HEK293T (cell line): ENCODE results near the gene MOV10L1.

ENCODE experiments used
- CTCF ChIA-PET: fragments of 350-600 bp; formaldehyde crosslinking; extraction: SDS; loops from one replicate; lab custom pipeline; 2021; ENCODE audit warnings: antibody characterized with exemption, inconsistent platforms; lab: Yijun Ruan, JAX
- POLR2A ChIA-PET: fragments of 350-600 bp; formaldehyde crosslinking; extraction: SDS; loops from one replicate; lab custom pipeline; 2020; ENCODE audit warnings: antibody characterized with exemption, inconsistent platforms; lab: Yijun Ruan, JAX
- DNase-seq: peaks from one replicate; pipeline ENCODE4 v3.0.0; 2012; ENCODE audit warnings: mixed read lengths; ENCODE audit errors: extremely low spot score
- ARNT ChIP-seq: fragments of 450-650 bp; IDR thresholded peaks from 2 replicates; pipeline ENCODE4 v1.6.1; 2017; ENCODE audit warnings: mild to moderate bottlenecking
- BHLHE40 ChIP-seq: fragments of 450-650 bp; IDR thresholded peaks from 2 replicates; pipeline ENCODE4 v1.6.1; 2016; ENCODE audit warnings: mild to moderate bottlenecking, moderate library complexity, borderline replicate concordance
- CTBP1 ChIP-seq: fragments of 450-650 bp; IDR thresholded peaks from 2 replicates; pipeline ENCODE4 v1.6.1; 2016; ENCODE audit warnings: borderline replicate concordance
- ELF4 ChIP-seq: fragments of 450-650 bp; IDR thresholded peaks from 2 replicates; pipeline ENCODE4 v1.6.1; 2017; ENCODE audit warnings: antibody characterized with exemption
- FOXA1 ChIP-seq: fragments of 450-650 bp; IDR thresholded peaks from 2 replicates; pipeline ENCODE4 v1.6.1; 2016; ENCODE audit warnings: mild to moderate bottlenecking
- FOXK2 ChIP-seq: fragments of 450-650 bp; IDR thresholded peaks from 2 replicates; pipeline ENCODE4 v1.6.1; 2016; ENCODE audit warnings: mild to moderate bottlenecking
- FOXM1 ChIP-seq: fragments of 450-650 bp; IDR thresholded peaks from 2 replicates; pipeline ENCODE4 v1.6.1; 2017; ENCODE audit warnings: mild to moderate bottlenecking, borderline replicate concordance
- HDGF ChIP-seq: fragments of 450-650 bp; IDR thresholded peaks from 2 replicates; pipeline ENCODE4 v1.6.1; 2017; ENCODE audit warnings: antibody characterized with exemption, borderline replicate concordance
- L3MBTL2 ChIP-seq: fragments of 450-650 bp; conservative IDR thresholded peaks from 2 replicates; pipeline ENCODE4 v1.6.1; 2016; ENCODE audit warnings: mild to moderate bottlenecking
- LEF1 ChIP-seq: fragments of 450-650 bp; IDR thresholded peaks from 2 replicates; pipeline ENCODE4 v1.6.1; 2017; ENCODE audit warnings: mild to moderate bottlenecking, borderline replicate concordance
- NFRKB ChIP-seq: fragments of 450-650 bp; IDR thresholded peaks from 2 replicates; pipeline ENCODE4 v1.6.1; 2016; ENCODE audit warnings: mild to moderate bottlenecking, moderate library complexity
- SP1 ChIP-seq: fragments of 450-650 bp; IDR thresholded peaks from 2 replicates; pipeline ENCODE4 v1.6.1; 2017
- SUZ12 ChIP-seq: fragments of 450-650 bp; IDR thresholded peaks from 2 replicates; pipeline ENCODE4 v1.6.1; 2016; ENCODE audit warnings: mild to moderate bottlenecking
- TARDBP ChIP-seq: fragments of 450-650 bp; IDR thresholded peaks from 2 replicates; pipeline ENCODE4 v1.6.1; 2016
- ZNF384 ChIP-seq: fragments of 450-650 bp; IDR thresholded peaks from 2 replicates; pipeline ENCODE4 v1.6.1; 2016
- TF ChIP-seq, protein P1 (sequence below): fragments of 450-650 bp; IDR thresholded peaks from 2 replicates; pipeline ENCODE4 v1.6.1; 2016

Gene MOV10L1

GRCh38 chr22:50089682-50090411 is at the start of gene MOV10L1:
Gene MOV10L1, plus strand, starts transcription at chr22:50090006. Its CDS starts 83 bp downstream, at chr22:50090089.
- POLR2A ChIA-PET = no interaction called here
- no peak for DNase-seq
- no peak for TF ChIP-seq FOXM1
- no peak for TF ChIP-seq SP1
- TF ChIP-seq BHLHE40 = no peak
- TF ChIP-seq, protein P1, sequence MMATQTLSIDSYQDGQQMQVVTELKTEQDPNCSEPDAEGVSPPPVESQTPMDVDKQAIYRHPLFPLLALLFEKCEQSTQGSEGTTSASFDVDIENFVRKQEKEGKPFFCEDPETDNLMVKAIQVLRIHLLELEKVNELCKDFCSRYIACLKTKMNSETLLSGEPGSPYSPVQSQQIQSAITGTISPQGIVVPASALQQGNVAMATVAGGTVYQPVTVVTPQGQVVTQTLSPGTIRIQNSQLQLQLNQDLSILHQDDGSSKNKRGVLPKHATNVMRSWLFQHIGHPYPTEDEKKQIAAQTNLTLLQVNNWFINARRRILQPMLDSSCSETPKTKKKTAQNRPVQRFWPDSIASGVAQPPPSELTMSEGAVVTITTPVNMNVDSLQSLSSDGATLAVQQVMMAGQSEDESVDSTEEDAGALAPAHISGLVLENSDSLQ = no peak
- no peak for TF ChIP-seq HDGF
- TF ChIP-seq ARNT = no peak
- no peak for TF ChIP-seq NFRKB
- no peak for TF ChIP-seq ZNF384
- TF ChIP-seq ELF4 = no peak
- no peak for TF ChIP-seq LEF1
- no peak for TF ChIP-seq SUZ12
- TF ChIP-seq CTBP1 = no peak
- TF ChIP-seq FOXA1 = no peak
- no peak for TF ChIP-seq TARDBP
- no peak for TF ChIP-seq L3MBTL2
- TF ChIP-seq FOXK2 = no peak
- CTCF ChIA-PET = no interaction called here

GRCh38 chr22:50040717-50041116 is 49.1 kb upstream of the MOV10L1 start:
- CTCF ChIA-PET = no interaction called here
- POLR2A ChIA-PET = no interaction called here
- no peak for TF ChIP-seq FOXM1
- TF ChIP-seq ZNF384 = no peak
- TF ChIP-seq SUZ12 = no peak
- DNase-seq = no peak

- CTCF ChIA-PET = no interaction called here
- no peak for DNase-seq
- POLR2A ChIA-PET = no interaction called here
- TF ChIP-seq TARDBP = no peak
- no peak for TF ChIP-seq LEF1
- TF ChIP-seq FOXK2 = no peak
- TF ChIP-seq BHLHE40 = no peak
- no peak for TF ChIP-seq NFRKB
- no peak for TF ChIP-seq L3MBTL2
- TF ChIP-seq HDGF = no peak
- no peak for TF ChIP-seq ZNF384
- TF ChIP-seq SP1 = no peak
- TF ChIP-seq, protein P1 = no peak
- no peak for TF ChIP-seq CTBP1
- TF ChIP-seq FOXA1 = no peak
- no peak for TF ChIP-seq ELF4
- no peak for TF ChIP-seq ARNT
- no peak for TF ChIP-seq FOXM1
- TF ChIP-seq SUZ12 = no peak
Measured at GRCh38 chr22:50041361-50042065, 48.3 kb upstream of the MOV10L1 start.

GRCh38 chr22:50044485-50045118 is 45.2 kb upstream of the MOV10L1 start:
- no peak for DNase-seq
- ChIA-PET CTCF (no interaction called here), POLR2A (no interaction called here)
- TF ChIP-seq FOXA1 (no peak), SUZ12 (no peak), SP1 (no peak), ELF4 (no peak), ZNF384 (no peak), HDGF (no peak), FOXK2 (no peak), L3MBTL2 (no peak), CTBP1 (no peak), BHLHE40 (no peak)
- TF ChIP-seq, protein P1 = no peak

DNA sequence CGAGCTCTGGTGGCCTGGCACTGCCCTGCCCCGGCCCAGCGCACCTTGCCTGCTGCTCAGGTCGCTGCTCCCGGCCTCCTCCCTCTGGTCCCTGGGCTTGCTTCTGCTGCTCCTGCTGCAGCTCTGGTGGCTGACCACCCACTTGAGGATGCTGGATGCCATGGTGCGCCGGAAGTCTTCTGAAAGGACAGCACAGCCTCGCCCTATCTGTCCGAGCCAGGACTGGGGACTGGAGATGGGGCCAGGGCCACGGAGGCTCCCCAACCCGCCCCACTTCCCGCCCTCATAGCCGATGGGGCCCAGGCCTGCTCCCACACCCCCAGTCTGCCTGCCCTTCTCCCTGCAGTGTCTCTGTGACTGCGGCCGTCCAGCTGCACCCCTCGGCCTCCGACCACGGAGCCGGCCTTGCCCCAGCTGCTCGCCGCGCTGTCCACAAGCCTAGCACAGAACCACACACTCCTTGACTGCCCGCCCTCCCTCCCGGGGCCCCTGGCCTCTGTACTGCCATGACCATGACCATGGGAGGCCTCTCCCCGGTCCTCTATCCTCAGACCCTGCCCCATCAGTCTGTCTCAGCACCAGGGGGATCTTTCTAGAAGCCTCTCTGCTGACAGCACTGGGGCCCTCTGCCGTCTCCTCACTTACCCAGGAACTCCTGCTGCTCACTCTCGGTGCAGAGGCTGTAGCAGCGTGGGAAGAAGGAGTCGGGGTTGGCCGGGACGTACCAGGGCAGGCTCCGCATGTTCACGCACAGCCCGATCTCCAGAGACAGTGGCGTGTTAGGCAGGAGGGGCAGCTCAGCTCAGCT is 44.4 kb upstream of the MOV10L1 start:
- CTCF ChIA-PET = no interaction called here
- TF ChIP-seq FOXA1 (no peak), FOXK2 (no peak), FOXM1 (no peak), NFRKB (no peak), LEF1 (no peak)
- TF ChIP-seq, protein P1 = no peak
- DNase-seq = no peak
- POLR2A ChIA-PET = no interaction called here
